Adrenal gland (tissue), 5 donors: ENCODE data around the gene ANK3.

Experiments
- POLR2A ChIP-seq, 2 donors: fragments of 450-650 bp; IDR thresholded peaks; one replicate each; pipeline ENCODE4 v1.6.1; 2017; ENCODE audit warnings: antibody characterized with exemption in 2 of 2, mild to moderate bottlenecking in 2 of 2, moderate library complexity in 1 of 2
- TF ChIP-seq, protein P1 (sequence below), 6 experiments: fragments of 450-650 bp in 4 of 6; fragments of 200-600 bp in 2 of 6; sonication (generic) in 1 of 6; IDR thresholded peaks; 1 replicate in 5 of 6; 2 replicates in 1 of 6; pipeline versions ENCODE4 v1.5.1 to v1.8.0; 2016 to 2021; ENCODE audit warnings: antibody characterized with exemption in 6 of 6, mild to moderate bottlenecking in 2 of 6, moderate library complexity in 1 of 6
- donor health status: DM: no; HTN: no; CAD: no.

GRCh38 chr10:60368875-60369546, 20.7 kb downstream of the ANK3 start:
- TF ChIP-seq, protein P1, sequence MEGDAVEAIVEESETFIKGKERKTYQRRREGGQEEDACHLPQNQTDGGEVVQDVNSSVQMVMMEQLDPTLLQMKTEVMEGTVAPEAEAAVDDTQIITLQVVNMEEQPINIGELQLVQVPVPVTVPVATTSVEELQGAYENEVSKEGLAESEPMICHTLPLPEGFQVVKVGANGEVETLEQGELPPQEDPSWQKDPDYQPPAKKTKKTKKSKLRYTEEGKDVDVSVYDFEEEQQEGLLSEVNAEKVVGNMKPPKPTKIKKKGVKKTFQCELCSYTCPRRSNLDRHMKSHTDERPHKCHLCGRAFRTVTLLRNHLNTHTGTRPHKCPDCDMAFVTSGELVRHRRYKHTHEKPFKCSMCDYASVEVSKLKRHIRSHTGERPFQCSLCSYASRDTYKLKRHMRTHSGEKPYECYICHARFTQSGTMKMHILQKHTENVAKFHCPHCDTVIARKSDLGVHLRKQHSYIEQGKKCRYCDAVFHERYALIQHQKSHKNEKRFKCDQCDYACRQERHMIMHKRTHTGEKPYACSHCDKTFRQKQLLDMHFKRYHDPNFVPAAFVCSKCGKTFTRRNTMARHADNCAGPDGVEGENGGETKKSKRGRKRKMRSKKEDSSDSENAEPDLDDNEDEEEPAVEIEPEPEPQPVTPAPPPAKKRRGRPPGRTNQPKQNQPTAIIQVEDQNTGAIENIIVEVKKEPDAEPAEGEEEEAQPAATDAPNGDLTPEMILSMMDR (IDR thresholded peaks at IDR 0.05): no peak
- TF ChIP-seq POLR2A (IDR thresholded peaks at IDR 0.05): no peak
